Measurements from ENCODE around the gene PDIA6.

PDIA6 gene

GRCh38 chr2:10824191-10824590 is 11.6 kb upstream of the PDIA6 start:
- H3F3A ChIP-seq (ENCODE audit: insufficient read depth) = no peaks in the 10 kb centered on the region
- H3K4me3 ChIP-seq (ENCODE audit: insufficient read depth, low read length, poor library complexity, severe bottlenecking) = no peak overlapping the region
- TF ChIP-seq EZH2phosphoT487 (conservative IDR thresholded peaks at IDR 0.05; ENCODE audit: low read length) = no peak
- TF ChIP-seq CTCF (IDR thresholded peaks at IDR 0.05; ENCODE audit: insufficient read depth, low read length, poor library complexity, severe bottlenecking) = no peak
- H3K27me3 ChIP-seq (ENCODE audit: low read length) = 0 out of 2 replicates have a peak, but pooled peaks cover 2% of the 10 kb centered on the region
- H3K36me3 ChIP-seq (ENCODE audit: low read length) = no peaks in the 10 kb centered on the region
- H3K79me2 ChIP-seq (ENCODE audit: insufficient read depth, low read length) = no peaks in the 10 kb centered on the region
- no peaks in the 10 kb centered on the region for H3K9me3 ChIP-seq (ENCODE audit: insufficient read depth, low read length)
- H3K9ac ChIP-seq (ENCODE audit: low read length) = no peak overlapping the region
- H3K9me2 ChIP-seq (replicated peaks; ENCODE audit: insufficient read depth, low read length) = no peaks in the 10 kb centered on the region
- H4K20me1 ChIP-seq (ENCODE audit: low read depth, low read length) = no peaks in the 10 kb centered on the region
- H3K4me2 ChIP-seq (ENCODE audit: low read depth, low read length, poor library complexity, severe bottlenecking) = no peak overlapping the region
- no peak overlapping the region for H3K27ac ChIP-seq (ENCODE audit: low read depth, low read length)
- H2AFZ ChIP-seq (ENCODE audit: low read depth, low read length, severe bottlenecking) = no peak overlapping the region

GRCh38 chr2:10820978-10821695 is 8.6 kb upstream of the PDIA6 start:
- H4K20me1 ChIP-seq (ENCODE audit: low read depth, low read length) = no peaks in the 10 kb centered on the region
- 0 out of 2 replicates have a peak, but pooled peaks cover 2% of the 10 kb centered on the region for H3K27me3 ChIP-seq (ENCODE audit: low read length)
- no peak overlapping the region for H3K4me2 ChIP-seq (ENCODE audit: low read depth, low read length, poor library complexity, severe bottlenecking)
- no peak overlapping the region for H3K4me3 ChIP-seq (ENCODE audit: insufficient read depth, low read length, poor library complexity, severe bottlenecking)
- TF ChIP-seq CTCF (IDR thresholded peaks at IDR 0.05; ENCODE audit: insufficient read depth, low read length, poor library complexity, severe bottlenecking) (no peak), EZH2phosphoT487 (conservative IDR thresholded peaks at IDR 0.05; ENCODE audit: low read length) (no peak)
- no peaks in the 10 kb centered on the region for H3K9me2 ChIP-seq (replicated peaks; ENCODE audit: insufficient read depth, low read length)
- H2AFZ ChIP-seq (ENCODE audit: low read depth, low read length, severe bottlenecking) = no peak overlapping the region
- no peaks in the 10 kb centered on the region for H3K9me3 ChIP-seq (ENCODE audit: insufficient read depth, low read length)
- no peak overlapping the region for H3K27ac ChIP-seq (ENCODE audit: low read depth, low read length)
- no peaks in the 10 kb centered on the region for H3K79me2 ChIP-seq (ENCODE audit: insufficient read depth, low read length)
- H3K9ac ChIP-seq (ENCODE audit: low read length) = no peak overlapping the region
- no peaks in the 10 kb centered on the region for H3K36me3 ChIP-seq (ENCODE audit: low read length)
- H3F3A ChIP-seq (ENCODE audit: insufficient read depth) = no peaks in the 10 kb centered on the region

GRCh38 chr2:10820562-10820961 is 8.0 kb upstream of the PDIA6 start:
- Histone ChIP-seq H3K9me3 (ENCODE audit: insufficient read depth, low read length) (no peaks in the 10 kb centered on the region), H3K79me2 (ENCODE audit: insufficient read depth, low read length) (no peaks in the 10 kb centered on the region), H3K4me2 (ENCODE audit: low read depth, low read length, poor library complexity, severe bottlenecking) (no peak overlapping the region), H3K36me3 (ENCODE audit: low read length) (no peaks in the 10 kb centered on the region), H3K9ac (ENCODE audit: low read length) (no peak overlapping the region), H3K27ac (ENCODE audit: low read depth, low read length) (no peak overlapping the region), H4K20me1 (ENCODE audit: low read depth, low read length) (no peaks in the 10 kb centered on the region), H3F3A (ENCODE audit: insufficient read depth) (no peaks in the 10 kb centered on the region), H3K27me3 (ENCODE audit: low read length) (0 out of 2 replicates have a peak, but pooled peaks cover 2% of the 10 kb centered on the region), H3K4me3 (ENCODE audit: insufficient read depth, low read length, poor library complexity, severe bottlenecking) (no peak overlapping the region), H2AFZ (ENCODE audit: low read depth, low read length, severe bottlenecking) (no peak overlapping the region), H3K9me2 (replicated peaks; ENCODE audit: insufficient read depth, low read length) (no peaks in the 10 kb centered on the region)
- TF ChIP-seq EZH2phosphoT487 (conservative IDR thresholded peaks at IDR 0.05; ENCODE audit: low read length) (no peak), CTCF (IDR thresholded peaks at IDR 0.05; ENCODE audit: insufficient read depth, low read length, poor library complexity, severe bottlenecking) (no peak)
